GM12878 (cell line): ENCODE measurements around the gene SMARCA4. TPM values are rescaled to one million over a fixed set of nuclear protein-coding genes. Genes with fewer than 3 reads are reported as not detected.
A peak's percentile ranks its signal among the peaks of the same experiment; 100 is the strongest.

Source experiments
- BHLHE40 ChIP-seq, 2 experiments: fragments of 450-650 bp in 1 of 2; IDR thresholded peaks; 2 replicates each; pipeline ENCODE4 v1.6.1; 2011 to 2017; ENCODE audit warnings: low read depth in 2 of 2, borderline replicate concordance in 1 of 2, improper control_type of control experiment in 1 of 2, low read length in 1 of 2, mild to moderate bottlenecking in 1 of 2
- BMI1 ChIP-seq: fragments of 450-650 bp; IDR thresholded peaks from 2 replicates; pipeline ENCODE4 v1.6.1; 2016; ENCODE audit warnings: mild to moderate bottlenecking, moderate library complexity, borderline replicate concordance
- CBFB ChIP-seq: IDR thresholded peaks from 2 replicates; pipeline ENCODE4 v1.6.1; 2016; ENCODE audit warnings: antibody characterized with exemption, low read depth
- CREB1 ChIP-seq: IDR thresholded peaks from 2 replicates; pipeline ENCODE4 v1.6.1; 2012; ENCODE audit warnings: low read depth, mild to moderate bottlenecking, inconsistent platforms
- CREM ChIP-seq: IDR thresholded peaks from 2 replicates; pipeline ENCODE4 v1.6.1; 2014; ENCODE audit warnings: antibody characterized with exemption, low read depth
- ESRRA ChIP-seq: IDR thresholded peaks from 2 replicates; pipeline ENCODE4 v1.6.1; 2012; ENCODE audit warnings: mild to moderate bottlenecking, low read length, improper control_type of control experiment
- EZH2 ChIP-seq: IDR thresholded peaks from 2 replicates; pipeline ENCODE4 v1.6.1; 2012; ENCODE audit warnings: low read depth, mild to moderate bottlenecking, control low read depth, inconsistent platforms, low read length, borderline replicate concordance; ENCODE audit not compliant: control insufficient read depth
- GATAD2B ChIP-seq: fragments of 450-650 bp; conservative IDR thresholded peaks from 2 replicates; pipeline ENCODE4 v1.6.1; 2017; ENCODE audit warnings: low read depth, mild to moderate bottlenecking, moderate library complexity
- HDGF ChIP-seq: fragments of 450-650 bp; IDR thresholded peaks from 2 replicates; pipeline ENCODE4 v1.6.1; 2016; ENCODE audit warnings: antibody characterized with exemption
- NBN ChIP-seq: fragments of 450-650 bp; IDR thresholded peaks from 2 replicates; pipeline ENCODE4 v1.6.1; 2016
- NRF1 ChIP-seq: conservative IDR thresholded peaks from 2 replicates; pipeline ENCODE4 v1.6.1; 2011; ENCODE audit warnings: mild to moderate bottlenecking, low read depth, low read length, improper control_type of control experiment
- RAD51 ChIP-seq: fragments of 450-650 bp; IDR thresholded peaks from 2 replicates; pipeline ENCODE4 v1.6.1; 2016; ENCODE audit warnings: moderate library complexity, mild to moderate bottlenecking, inconsistent platforms
- RUNX3 ChIP-seq: IDR thresholded peaks from 2 replicates; pipeline ENCODE4 v1.6.1; 2012; ENCODE audit warnings: low read length, inconsistent platforms
- SIN3A ChIP-seq: IDR thresholded peaks from 2 replicates; pipeline ENCODE4 v1.6.1; 2012; ENCODE audit warnings: low read depth, low read length, improper control_type of control experiment
- SMAD5 ChIP-seq: IDR thresholded peaks from 2 replicates; pipeline ENCODE4 v1.6.1; 2016; ENCODE audit warnings: antibody characterized with exemption, low read depth
- STAT1 ChIP-seq: fragments of 450-650 bp; conservative IDR thresholded peaks from 2 replicates; pipeline ENCODE4 v1.6.1; 2014; ENCODE audit warnings: antibody characterized with exemption, mild to moderate bottlenecking
- STAT3 ChIP-seq: IDR thresholded peaks from 2 replicates; pipeline ENCODE4 v1.6.1; 2011; ENCODE audit warnings: low read depth, low read length, improper control_type of control experiment
- ZNF217 ChIP-seq: fragments of 450-650 bp; IDR thresholded peaks from 2 replicates; pipeline ENCODE4 v1.6.1; 2017; ENCODE audit warnings: antibody characterized with exemption, mild to moderate bottlenecking
- ZNF24 ChIP-seq: fragments of 450-650 bp; IDR thresholded peaks from 2 replicates; pipeline ENCODE4 v1.6.1; 2017; ENCODE audit warnings: antibody characterized with exemption, mild to moderate bottlenecking
- ZNF384 ChIP-seq: IDR thresholded peaks from 2 replicates; pipeline ENCODE4 v1.6.1; 2012; ENCODE audit warnings: low read depth, mild to moderate bottlenecking, low read length, improper control_type of control experiment, borderline replicate concordance
- polyA plus RNA-seq, 11 experiments: library from polyadenylated mRNA; depleted of rRNA in 4 of 11; unstranded in 6 of 11; stranded (reverse) in 5 of 11; fragments of >200 nt; fragmentation: Nextera tagmentation in 4 of 11; fragmentation: Illumina TruSeq in 1 of 11; extraction: Ambion mirVana in 4 of 11; extraction: Trizol in 1 of 11; gene quantifications; 1 replicate in 1 of 11; 2 replicates in 10 of 11; pipeline versions ENCODE4 v1.2.1 to v1.2.3, GENCODE V29; 2011 to 2016; ENCODE audit warnings: inconsistent platforms in 2 of 11, missing spikeins in 2 of 11, low read depth in 1 of 11
- total RNA-seq, 4 experiments: library from RNA; depleted of rRNA in 3 of 4; stranded (reverse); fragments of >200 nt in 3 of 4; fragmentation: Illumina TruSeq in 1 of 4; extraction: Trizol in 1 of 4; gene quantifications; 2 replicates each; pipeline versions ENCODE4 v1.2.1 to v1.2.3, GENCODE V29; 2013 to 2021
- TF ChIP-seq, protein P1 (sequence below): fragments of 450-650 bp; IDR thresholded peaks from 2 replicates; pipeline ENCODE4 v1.6.1; 2017; ENCODE audit warnings: low read depth, mild to moderate bottlenecking, moderate library complexity
- TF ChIP-seq, protein P2 (sequence below): IDR thresholded peaks from 2 replicates; pipeline ENCODE4 v1.6.1; 2011; ENCODE audit warnings: low read depth, low read length, improper control_type of control experiment, borderline replicate concordance
- TF ChIP-seq, protein P3 (sequence below): IDR thresholded peaks from 2 replicates; pipeline ENCODE4 v1.6.1; 2012; ENCODE audit warnings: low read depth, low read length, improper control_type of control experiment
- TF ChIP-seq, protein P4 (sequence below): IDR thresholded peaks from 2 replicates; pipeline ENCODE4 v1.6.1; 2012; ENCODE audit warnings: low read depth, low read length, improper control_type of control experiment
- TF ChIP-seq, protein P5 (sequence below): fragments of 450-650 bp; IDR thresholded peaks from 2 replicates; pipeline ENCODE4 v1.6.1; 2018; ENCODE audit warnings: borderline replicate concordance, mild to moderate bottlenecking; ENCODE audit not compliant: partially characterized antibody
- TF ChIP-seq, protein P6 (sequence below): fragments of 450-650 bp; IDR thresholded peaks from 2 replicates; pipeline ENCODE4 v1.6.1; 2016; ENCODE audit warnings: mild to moderate bottlenecking

The SMARCA4 gene
- total and polyA plus RNA-seq, 10 of the 15 experiments (the other 5 are each of a cell fraction or from before 2014, with no cell fraction given), result 22.4 to 175 (median 57.4) TPM

DNA sequence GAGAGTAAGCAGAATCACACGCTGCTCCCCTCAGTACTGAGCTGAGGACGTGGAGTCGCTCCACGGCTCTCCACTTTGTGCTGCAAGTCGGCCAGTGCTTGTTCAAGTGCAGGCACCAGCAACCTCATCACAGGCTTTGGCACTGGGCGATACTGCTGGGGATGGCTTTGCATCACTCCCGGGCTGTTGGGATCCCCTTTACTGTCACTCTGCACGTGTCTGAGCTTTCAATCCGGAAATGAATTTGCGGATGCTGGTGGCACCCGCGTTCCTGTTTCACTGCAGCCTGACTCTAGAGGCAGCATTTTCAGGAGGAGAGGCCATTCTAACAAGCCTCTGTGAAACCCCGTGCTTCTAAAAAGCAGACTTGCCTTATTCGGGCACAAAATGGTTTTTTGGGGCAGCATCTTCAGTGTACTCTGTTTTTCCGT lies 19.1 kb downstream of the SMARCA4 start (continued):
- TF ChIP-seq, protein P1, sequence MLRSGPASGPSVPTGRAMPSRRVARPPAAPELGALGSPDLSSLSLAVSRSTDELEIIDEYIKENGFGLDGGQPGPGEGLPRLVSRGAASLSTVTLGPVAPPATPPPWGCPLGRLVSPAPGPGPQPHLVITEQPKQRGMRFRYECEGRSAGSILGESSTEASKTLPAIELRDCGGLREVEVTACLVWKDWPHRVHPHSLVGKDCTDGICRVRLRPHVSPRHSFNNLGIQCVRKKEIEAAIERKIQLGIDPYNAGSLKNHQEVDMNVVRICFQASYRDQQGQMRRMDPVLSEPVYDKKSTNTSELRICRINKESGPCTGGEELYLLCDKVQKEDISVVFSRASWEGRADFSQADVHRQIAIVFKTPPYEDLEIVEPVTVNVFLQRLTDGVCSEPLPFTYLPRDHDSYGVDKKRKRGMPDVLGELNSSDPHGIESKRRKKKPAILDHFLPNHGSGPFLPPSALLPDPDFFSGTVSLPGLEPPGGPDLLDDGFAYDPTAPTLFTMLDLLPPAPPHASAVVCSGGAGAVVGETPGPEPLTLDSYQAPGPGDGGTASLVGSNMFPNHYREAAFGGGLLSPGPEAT, result no peak
- TF ChIP-seq NBN (no peak), SMAD5 (no peak), CREM (no peak; the same call in 1 of the 2 replicates), SIN3A (no peak), CREB1 (peak; percentile 67; the same call in 1 of the 2 replicates), RAD51 (no peak), RUNX3 (0 out of 2 replicates have a peak, but pooled peaks have one; percentile 22), HDGF (0 out of 2 replicates have a peak, but pooled peaks have one; percentile 57), CBFB (no peak), BMI1 (no peak), STAT3 (no peak), GATAD2B (0 out of 2 replicates have a peak, but pooled peaks have one; percentile 25), STAT1 (no peak), ZNF217 (no peak), ZNF384 (no peak), NRF1 (no peak), ZNF24 (no peak), ESRRA (no peak), BHLHE40 (IDR thresholded peaks at IDR 0.05; ENCODE audit: borderline replicate concordance in 1 of 2, low read depth in 2 of 2, low read length in 1 of 2) (peak; percentile 97 to 98), EZH2 (no peak)
- TF ChIP-seq, protein P2, sequence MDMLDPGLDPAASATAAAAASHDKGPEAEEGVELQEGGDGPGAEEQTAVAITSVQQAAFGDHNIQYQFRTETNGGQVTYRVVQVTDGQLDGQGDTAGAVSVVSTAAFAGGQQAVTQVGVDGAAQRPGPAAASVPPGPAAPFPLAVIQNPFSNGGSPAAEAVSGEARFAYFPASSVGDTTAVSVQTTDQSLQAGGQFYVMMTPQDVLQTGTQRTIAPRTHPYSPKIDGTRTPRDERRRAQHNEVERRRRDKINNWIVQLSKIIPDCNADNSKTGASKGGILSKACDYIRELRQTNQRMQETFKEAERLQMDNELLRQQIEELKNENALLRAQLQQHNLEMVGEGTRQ, result no peak
- TF ChIP-seq, protein P3, sequence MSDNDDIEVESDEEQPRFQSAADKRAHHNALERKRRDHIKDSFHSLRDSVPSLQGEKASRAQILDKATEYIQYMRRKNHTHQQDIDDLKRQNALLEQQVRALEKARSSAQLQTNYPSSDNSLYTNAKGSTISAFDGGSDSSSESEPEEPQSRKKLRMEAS, result 0 out of 2 replicates have a peak, but pooled peaks have one; percentile 41
- TF ChIP-seq, protein P4, sequence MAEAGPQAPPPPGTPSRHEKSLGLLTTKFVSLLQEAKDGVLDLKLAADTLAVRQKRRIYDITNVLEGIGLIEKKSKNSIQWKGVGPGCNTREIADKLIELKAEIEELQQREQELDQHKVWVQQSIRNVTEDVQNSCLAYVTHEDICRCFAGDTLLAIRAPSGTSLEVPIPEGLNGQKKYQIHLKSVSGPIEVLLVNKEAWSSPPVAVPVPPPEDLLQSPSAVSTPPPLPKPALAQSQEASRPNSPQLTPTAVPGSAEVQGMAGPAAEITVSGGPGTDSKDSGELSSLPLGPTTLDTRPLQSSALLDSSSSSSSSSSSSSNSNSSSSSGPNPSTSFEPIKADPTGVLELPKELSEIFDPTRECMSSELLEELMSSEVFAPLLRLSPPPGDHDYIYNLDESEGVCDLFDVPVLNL, result no peak
- TF ChIP-seq, protein P5, sequence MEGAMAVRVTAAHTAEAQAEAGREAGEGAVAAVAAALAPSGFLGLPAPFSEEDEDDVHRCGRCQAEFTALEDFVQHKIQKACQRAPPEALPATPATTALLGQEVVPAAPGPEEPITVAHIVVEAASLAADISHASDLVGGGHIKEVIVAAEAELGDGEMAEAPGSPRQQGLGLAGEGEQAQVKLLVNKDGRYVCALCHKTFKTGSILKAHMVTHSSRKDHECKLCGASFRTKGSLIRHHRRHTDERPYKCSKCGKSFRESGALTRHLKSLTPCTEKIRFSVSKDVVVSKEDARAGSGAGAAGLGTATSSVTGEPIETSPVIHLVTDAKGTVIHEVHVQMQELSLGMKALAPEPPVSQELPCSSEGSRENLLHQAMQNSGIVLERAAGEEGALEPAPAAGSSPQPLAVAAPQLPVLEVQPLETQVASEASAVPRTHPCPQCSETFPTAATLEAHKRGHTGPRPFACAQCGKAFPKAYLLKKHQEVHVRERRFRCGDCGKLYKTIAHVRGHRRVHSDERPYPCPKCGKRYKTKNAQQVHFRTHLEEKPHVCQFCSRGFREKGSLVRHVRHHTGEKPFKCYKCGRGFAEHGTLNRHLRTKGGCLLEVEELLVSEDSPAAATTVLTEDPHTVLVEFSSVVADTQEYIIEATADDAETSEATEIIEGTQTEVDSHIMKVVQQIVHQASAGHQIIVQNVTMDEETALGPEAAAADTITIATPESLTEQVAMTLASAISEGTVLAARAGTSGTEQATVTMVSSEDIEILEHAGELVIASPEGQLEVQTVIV, result no peak
- TF ChIP-seq, protein P6, sequence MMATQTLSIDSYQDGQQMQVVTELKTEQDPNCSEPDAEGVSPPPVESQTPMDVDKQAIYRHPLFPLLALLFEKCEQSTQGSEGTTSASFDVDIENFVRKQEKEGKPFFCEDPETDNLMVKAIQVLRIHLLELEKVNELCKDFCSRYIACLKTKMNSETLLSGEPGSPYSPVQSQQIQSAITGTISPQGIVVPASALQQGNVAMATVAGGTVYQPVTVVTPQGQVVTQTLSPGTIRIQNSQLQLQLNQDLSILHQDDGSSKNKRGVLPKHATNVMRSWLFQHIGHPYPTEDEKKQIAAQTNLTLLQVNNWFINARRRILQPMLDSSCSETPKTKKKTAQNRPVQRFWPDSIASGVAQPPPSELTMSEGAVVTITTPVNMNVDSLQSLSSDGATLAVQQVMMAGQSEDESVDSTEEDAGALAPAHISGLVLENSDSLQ, result peak; percentile 43; the same call in 1 of the 2 replicates
